Pancreas (tissue), 10 donors: Measurements from ENCODE around the gene NOVA2. TPM values are rescaled to one million over a fixed set of nuclear protein-coding genes. Genes with fewer than 3 reads are reported as not detected.

Experiments
- ATAC-seq, 4 donors: fragments of 200-7000 bp; cut with Tn5 transposase; one replicate each; pipeline versions ENCODE4 v1.8.0 to v1.9.1; 2020; ENCODE audit warnings: mild to moderate bottlenecking in 4 of 4, moderate library complexity in 4 of 4
- DNase-seq, 6 donors: peaks; one replicate each; pipeline ENCODE4 v3.0.0-alpha.2; 2020
- FAIRE-seq: peaks from 2 replicates; lab custom pipeline; 2012; peaks lifted over from hg19 to GRCh38; lab: Jason Lieb, UNC
- H3K27ac ChIP-seq, 4 donors: fragments of 200-600 bp; sonication (generic); 1 replicate in 3 of 4; 2 replicates in 1 of 4; pipeline versions ENCODE4 v1.5.0 to v1.8.0; 2020
- H3K27me3 ChIP-seq, 4 donors: fragments of 200-600 bp; one replicate each; pipeline ENCODE4 v1.8.0; 2021
- H3K36me3 ChIP-seq, 3 donors: fragments of 200-600 bp; sonication (generic) in 1 of 3; one replicate each; pipeline versions ENCODE4 v1.5.0 to v1.8.0; 2020 to 2021
- H3K4me1 ChIP-seq, 3 donors: fragments of 200-600 bp; one replicate each; pipeline ENCODE4 v1.8.0; 2021
- H3K4me3 ChIP-seq, 4 donors: fragments of 200-600 bp; sonication (generic) in 2 of 4; one replicate each; pipeline versions ENCODE4 v1.5.0 to v1.8.0; 2020 to 2021
- H3K9me3 ChIP-seq, 4 donors: fragments of 200-600 bp; one replicate each; pipeline ENCODE4 v1.8.0; 2021
- CTCF ChIP-seq, 4 donors: fragments of 200-600 bp; sonication (generic) in 3 of 4; IDR thresholded peaks; one replicate each; pipeline versions ENCODE4 v1.5.0 to v1.8.0; 2021; ENCODE audit warnings: antibody characterized with exemption in 4 of 4
- WGBS, 2 donors: extraction: QIAGEN DNeasy Blood & Tissue Kit; methylation state at CpG; one replicate each; pipeline ENCODE4 v1.1.7; 2013; 5-methylcytosine and 5-hydroxymethylcytosine counted together
- intact Hi-C, 3 donors: fragments of 100-400 bp; cut with DNase I; formaldehyde crosslinking; loops; one replicate each; pipeline versions ENCODE4 v1.11.1 to v1.14.2; 2022
- polyA plus RNA-seq, 2 donors: library from polyadenylated mRNA; stranded (reverse); fragments of 200-250 nt; gene quantifications; one replicate each; pipeline ENCODE4 v1.2.3, GENCODE V29; 2013
- total RNA-seq, 6 donors: library from RNA; stranded (reverse); fragmentation: NEBNext Ultra II Directional in 4 of 6; extraction: Animal tissue kit (Norgen Biotek cat#: 25700) in 4 of 6; gene quantifications; one replicate each; pipeline versions ENCODE4 v1.2.1 to v1.2.4, GENCODE V29; 2021 to 2023
- donor health status: healthy with polysubstance abuse.
- donor health status: DM: no; HTN: no; CAD: no; lungs with moderate emphysema.
- donor health status: DM: no; HTN: no; CAD: no.
- donor health status: control.
- donor health status: control.
- donor health status: Bipolar disorder and iron deficiency.
- donor health status: DM: yes; HTN: yes; CAD: no.
- donor health status: DM: no; HTN: no; CAD: no.
- donor health status: DM: no; HTN: no; CAD: no.
- donor health status: DM: yes; HTN: yes; CAD: no.

Gene NOVA2
- total and polyA plus RNA-seq, 8 donors = 0.43 to 2.6 (median 1.2) TPM

- Histone ChIP-seq H3K4me1 (no peaks in the 10 kb centered on the region), H3K27me3 (peaks cover 0 to 10% (median 0%) of the 10 kb centered on the region in 4 donors), H3K27ac (no peak overlapping the region), H3K36me3 (no peaks in the 10 kb centered on the region), H3K9me3 (no peaks in the 10 kb centered on the region), H3K4me3 (no peak overlapping the region)
- 54 to 69% methylated on average over 11 of the region's 11 CpGs for WGBS, 2 donors
- FAIRE-seq (no peak), DNase-seq (no peak), ATAC-seq (no peak)
- intact Hi-C loops = no loop called here
- no peak for TF ChIP-seq CTCF (IDR thresholded peaks at IDR 0.05)
Observed at GRCh38 chr19:45975306-45976070, 1.8 kb upstream of the NOVA2 start.

- FAIRE-seq = no peak
- peaks cover 0 to 10% (median 0%) of the 10 kb centered on the region in 4 donors for H3K27me3 ChIP-seq
- peak overlapping the region in 1 of 4 donors; percentile 28 for H3K4me3 ChIP-seq
- no peak for TF ChIP-seq CTCF (IDR thresholded peaks at IDR 0.05)
- 1 to 2% methylated on average over 27 to 48 of the region's 54 CpGs for WGBS, 2 donors
- no peak overlapping the region for H3K27ac ChIP-seq
- no peaks in the 10 kb centered on the region for H3K4me1 ChIP-seq
- H3K9me3 ChIP-seq = no peaks in the 10 kb centered on the region
- intact Hi-C loops = no loop called here
- no peaks in the 10 kb centered on the region for H3K36me3 ChIP-seq
- ATAC-seq = peak in 1 of 4 donors; percentile 26
- DNase-seq = peak in 3 of 6 donors; percentile 25 to 63 (median 59)
Observed at GRCh38 chr19:45972947-45973540, 621 bp downstream of the NOVA2 start.

GRCh38 chr19:45972081-45972946, 1.4 kb downstream of the NOVA2 start:
- Histone ChIP-seq H3K27ac (no peak overlapping the region), H3K4me3 (peak overlapping the region in 1 of 4 donors; percentile 28), H3K9me3 (no peaks in the 10 kb centered on the region), H3K36me3 (no peaks in the 10 kb centered on the region), H3K4me1 (no peaks in the 10 kb centered on the region), H3K27me3 (peaks cover 0 to 10% (median 0%) of the 10 kb centered on the region in 4 donors)
- FAIRE-seq = no peak
- WGBS, 2 donors = 14 to 24% methylated on average over 18 of the region's 18 CpGs
- no peak for DNase-seq
- intact Hi-C loops = no loop called here
- TF ChIP-seq CTCF (IDR thresholded peaks at IDR 0.05) = no peak
- ATAC-seq = peak in 2 of 4 donors; percentile 24 to 28

- 11 to 14% methylated on average over 11 of the region's 11 CpGs for WGBS, 2 donors
- H3K27ac ChIP-seq = no peak overlapping the region
Observed at GRCh38 chr19:45971260-45971902, 2.3 kb downstream of the NOVA2 start.

More at GRCh38 chr19:45971260-45971902, 2.3 kb downstream of the NOVA2 start:
- FAIRE-seq (no peak), DNase-seq (no peak), ATAC-seq (no peak)
- intact Hi-C loops = no loop called here
- H3K27me3 ChIP-seq = peaks cover 0 to 10% (median 0%) of the 10 kb centered on the region in 4 donors
- H3K36me3 ChIP-seq = no peaks in the 10 kb centered on the region
- H3K4me1 ChIP-seq = no peaks in the 10 kb centered on the region
- TF ChIP-seq CTCF (IDR thresholded peaks at IDR 0.05) = no peak
- H3K9me3 ChIP-seq = no peaks in the 10 kb centered on the region
- H3K4me3 ChIP-seq = no peak overlapping the region
